ENCODE results near the gene CDH16.
"Not testable (repeated sequence)": the region's sequence is repeated elsewhere in the genome, so short reads cannot be mapped to it uniquely, and the experiment has no call there.

Gene CDH16

GRCh38 chr16:66955363-66956153 is 36.9 kb upstream of the CDH16 start:
- not testable (repeated sequence) for H3K4me1 ChIP-seq (ENCODE audit: control insufficient read depth, insufficient read depth, low read length, poor library complexity, severe bottlenecking); H3K27ac ChIP-seq (ENCODE audit: insufficient read depth, low read length, poor library complexity, severe bottlenecking); DNase-seq

DNA sequence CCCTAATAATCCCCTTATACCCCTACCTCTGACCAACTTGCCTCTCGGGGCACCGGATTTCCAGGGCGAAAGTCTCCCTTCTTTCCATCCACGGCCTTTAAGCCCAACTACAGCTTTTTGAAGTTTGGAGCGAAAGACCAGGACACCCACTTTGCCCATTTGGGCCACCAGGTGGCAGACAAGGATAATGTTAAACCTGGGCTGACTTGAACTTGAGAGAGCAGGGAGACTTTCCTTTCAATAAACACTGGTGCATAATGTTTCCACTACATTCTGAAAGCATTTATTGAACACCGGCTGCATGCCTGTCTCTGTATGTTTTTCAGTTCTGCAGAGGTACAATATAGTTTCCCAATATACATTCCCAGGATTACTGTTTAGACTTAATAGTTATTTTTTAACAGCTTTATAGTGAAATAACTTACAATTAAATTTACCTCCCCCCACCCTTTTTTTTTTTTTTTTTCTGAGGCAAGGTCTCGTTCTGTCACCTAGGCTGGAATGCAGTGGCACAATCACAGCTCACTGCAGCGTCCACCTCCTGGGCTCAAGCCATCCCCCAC is 35.5 kb upstream of the CDH16 start:
- Histone ChIP-seq H3K27ac (ENCODE audit: insufficient read depth, low read length, poor library complexity, severe bottlenecking) (no peak overlapping the region), H3K27me3 (replicated peaks; ENCODE audit: control insufficient read depth, insufficient read depth, low read length, poor library complexity, severe bottlenecking) (peaks cover 12% of the 10 kb centered on the region), H3K9me3 (ENCODE audit: control insufficient read depth, low read length) (no peaks in the 10 kb centered on the region), H3K4me1 (ENCODE audit: control insufficient read depth, insufficient read depth, low read length, poor library complexity, severe bottlenecking) (no peaks in the 10 kb centered on the region), H3K36me3 (ENCODE audit: control insufficient read depth, insufficient read depth, low read length) (no peaks in the 10 kb centered on the region), H3K4me3 (ENCODE audit: insufficient read depth, low read depth, low read length, poor library complexity, severe bottlenecking) (no peak overlapping the region)
- peak; percentile 34 to 60 (median 48) for DNase-seq

More at GRCh38 chr16:66955363-66956153, 36.9 kb upstream of the CDH16 start:
- not testable (repeated sequence) for H3K9me3 ChIP-seq (ENCODE audit: control insufficient read depth, low read length); H3K4me3 ChIP-seq (ENCODE audit: insufficient read depth, low read depth, low read length, poor library complexity, severe bottlenecking); H3K36me3 ChIP-seq (ENCODE audit: control insufficient read depth, insufficient read depth, low read length); H3K27me3 ChIP-seq (replicated peaks; ENCODE audit: control insufficient read depth, insufficient read depth, low read length, poor library complexity, severe bottlenecking)

GRCh38 chr16:66953462-66954096 is 34.9 kb upstream of the CDH16 start:
- DNase-seq, result no peak
- Histone ChIP-seq H3K27me3 (replicated peaks; ENCODE audit: control insufficient read depth, insufficient read depth, low read length, poor library complexity, severe bottlenecking) (peaks cover 18% of the 10 kb centered on the region), H3K27ac (ENCODE audit: insufficient read depth, low read length, poor library complexity, severe bottlenecking) (no peak overlapping the region), H3K9me3 (ENCODE audit: control insufficient read depth, low read length) (no peaks in the 10 kb centered on the region), H3K4me1 (ENCODE audit: control insufficient read depth, insufficient read depth, low read length, poor library complexity, severe bottlenecking) (peaks cover 5% of the 10 kb centered on the region), H3K36me3 (ENCODE audit: control insufficient read depth, insufficient read depth, low read length) (no peaks in the 10 kb centered on the region), H3K4me3 (ENCODE audit: insufficient read depth, low read depth, low read length, poor library complexity, severe bottlenecking) (no peak overlapping the region)

DNA sequence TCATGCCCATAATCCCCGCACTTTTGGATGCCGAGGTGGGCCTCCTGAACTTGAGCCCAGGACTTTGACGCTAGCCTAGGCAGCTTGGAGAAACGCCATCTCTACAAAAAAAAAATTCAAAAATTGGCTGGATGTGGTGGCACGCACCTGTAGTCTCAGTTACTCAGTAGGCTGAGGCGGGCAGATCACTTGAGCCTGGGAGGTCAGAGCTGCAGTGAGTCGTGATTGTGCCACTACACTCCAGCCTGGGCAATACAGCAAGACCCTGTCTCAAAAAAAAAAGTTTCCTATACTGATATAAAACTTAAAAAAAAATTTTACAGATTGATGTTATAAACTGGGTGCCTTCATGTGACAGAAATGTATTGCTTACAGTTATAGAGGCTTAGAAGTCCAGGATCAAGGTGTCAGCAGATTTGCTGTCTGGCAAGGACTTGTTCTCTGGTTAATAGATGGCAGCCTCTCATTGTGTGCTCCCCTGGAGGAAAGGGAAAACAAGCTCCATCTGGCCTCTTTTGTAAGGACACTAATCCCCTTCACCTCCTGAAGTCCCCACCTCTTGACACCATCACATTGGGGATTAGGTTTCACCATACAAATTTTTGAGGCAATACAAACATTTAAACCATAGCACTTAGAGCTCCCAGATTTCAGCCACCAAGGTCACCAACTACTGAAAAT is 33.9 kb upstream of the CDH16 start:
- Histone ChIP-seq H3K27ac (ENCODE audit: insufficient read depth, low read length, poor library complexity, severe bottlenecking) (no peak overlapping the region), H3K9me3 (ENCODE audit: control insufficient read depth, low read length) (no peaks in the 10 kb centered on the region), H3K4me1 (ENCODE audit: control insufficient read depth, insufficient read depth, low read length, poor library complexity, severe bottlenecking) (peaks cover 9% of the 10 kb centered on the region), H3K4me3 (ENCODE audit: insufficient read depth, low read depth, low read length, poor library complexity, severe bottlenecking) (no peak overlapping the region), H3K27me3 (replicated peaks; ENCODE audit: control insufficient read depth, insufficient read depth, low read length, poor library complexity, severe bottlenecking) (peaks cover 24% of the 10 kb centered on the region), H3K36me3 (ENCODE audit: control insufficient read depth, insufficient read depth, low read length) (no peaks in the 10 kb centered on the region)
- DNase-seq, result no peak

DNA sequence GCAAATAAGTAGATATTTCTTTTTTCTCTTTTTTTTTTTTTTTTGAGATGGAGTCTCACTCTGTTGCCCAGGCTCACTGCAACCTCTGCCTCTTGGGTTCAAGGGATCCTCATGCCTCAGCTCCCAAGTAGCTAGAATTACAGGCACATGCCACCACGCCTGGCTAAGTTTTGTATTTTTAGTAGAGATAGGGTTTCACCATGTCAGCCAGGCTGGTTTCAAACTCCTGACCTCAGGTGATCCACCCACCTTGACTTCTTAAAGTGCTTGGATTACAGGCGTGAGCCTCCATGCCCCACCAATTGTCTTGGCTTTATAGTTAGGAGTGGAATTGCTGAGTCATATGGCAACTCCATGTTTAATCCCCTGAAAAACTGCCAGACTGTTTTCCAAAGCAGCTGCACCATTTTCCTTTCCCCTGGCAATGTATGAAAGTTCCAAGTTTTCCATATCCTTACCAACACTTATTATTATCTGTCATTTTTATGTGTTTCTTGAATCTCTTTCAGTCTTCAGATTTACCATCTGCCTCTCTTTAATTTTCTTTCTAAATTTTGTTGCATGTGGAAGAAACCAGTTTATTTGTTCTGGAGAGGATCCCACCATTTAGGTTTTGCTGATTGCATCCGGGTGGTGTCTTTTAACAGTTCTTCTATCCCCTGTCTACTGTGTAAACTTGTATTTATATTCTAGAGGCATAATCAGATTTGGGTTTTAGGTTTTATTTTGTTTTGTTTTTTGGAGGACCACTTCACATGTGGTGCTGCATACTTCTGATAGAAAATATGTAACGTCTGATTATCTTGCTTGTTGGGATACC is 32.5 kb upstream of the CDH16 start:
- DNase-seq, result no peak
- Histone ChIP-seq H3K4me1 (ENCODE audit: control insufficient read depth, insufficient read depth, low read length, poor library complexity, severe bottlenecking) (peaks cover 10% of the 10 kb centered on the region), H3K27me3 (replicated peaks; ENCODE audit: control insufficient read depth, insufficient read depth, low read length, poor library complexity, severe bottlenecking) (peaks cover 24% of the 10 kb centered on the region), H3K36me3 (ENCODE audit: control insufficient read depth, insufficient read depth, low read length) (no peaks in the 10 kb centered on the region), H3K9me3 (ENCODE audit: control insufficient read depth, low read length) (no peaks in the 10 kb centered on the region), H3K27ac (ENCODE audit: insufficient read depth, low read length, poor library complexity, severe bottlenecking) (no peak overlapping the region), H3K4me3 (ENCODE audit: insufficient read depth, low read depth, low read length, poor library complexity, severe bottlenecking) (no peak overlapping the region)

- H3K4me3 ChIP-seq (ENCODE audit: insufficient read depth, low read depth, low read length, poor library complexity, severe bottlenecking), result no peak overlapping the region
- H3K9me3 ChIP-seq (ENCODE audit: control insufficient read depth, low read length), result no peaks in the 10 kb centered on the region
- DNase-seq, result no peak
- no peak overlapping the region for H3K27ac ChIP-seq (ENCODE audit: insufficient read depth, low read length, poor library complexity, severe bottlenecking)
- H3K4me1 ChIP-seq (ENCODE audit: control insufficient read depth, insufficient read depth, low read length, poor library complexity, severe bottlenecking), result peaks cover 10% of the 10 kb centered on the region
- H3K36me3 ChIP-seq (ENCODE audit: control insufficient read depth, insufficient read depth, low read length), result no peaks in the 10 kb centered on the region
- peaks cover 24% of the 10 kb centered on the region for H3K27me3 ChIP-seq (replicated peaks; ENCODE audit: control insufficient read depth, insufficient read depth, low read length, poor library complexity, severe bottlenecking)
These were observed 31.8 kb upstream of the CDH16 start for GRCh38 chr16:66950437-66950836.

- Histone ChIP-seq H3K27ac (ENCODE audit: insufficient read depth, low read length, poor library complexity, severe bottlenecking) (no peak overlapping the region), H3K27me3 (replicated peaks; ENCODE audit: control insufficient read depth, insufficient read depth, low read length, poor library complexity, severe bottlenecking) (peaks cover 24% of the 10 kb centered on the region), H3K36me3 (ENCODE audit: control insufficient read depth, insufficient read depth, low read length) (no peaks in the 10 kb centered on the region), H3K4me1 (ENCODE audit: control insufficient read depth, insufficient read depth, low read length, poor library complexity, severe bottlenecking) (peaks cover 10% of the 10 kb centered on the region), H3K9me3 (ENCODE audit: control insufficient read depth, low read length) (no peaks in the 10 kb centered on the region), H3K4me3 (ENCODE audit: insufficient read depth, low read depth, low read length, poor library complexity, severe bottlenecking) (no peak overlapping the region)
- DNase-seq, result no peak
These were observed 30.8 kb upstream of the CDH16 start for GRCh38 chr16:66949472-66949871.

DNA sequence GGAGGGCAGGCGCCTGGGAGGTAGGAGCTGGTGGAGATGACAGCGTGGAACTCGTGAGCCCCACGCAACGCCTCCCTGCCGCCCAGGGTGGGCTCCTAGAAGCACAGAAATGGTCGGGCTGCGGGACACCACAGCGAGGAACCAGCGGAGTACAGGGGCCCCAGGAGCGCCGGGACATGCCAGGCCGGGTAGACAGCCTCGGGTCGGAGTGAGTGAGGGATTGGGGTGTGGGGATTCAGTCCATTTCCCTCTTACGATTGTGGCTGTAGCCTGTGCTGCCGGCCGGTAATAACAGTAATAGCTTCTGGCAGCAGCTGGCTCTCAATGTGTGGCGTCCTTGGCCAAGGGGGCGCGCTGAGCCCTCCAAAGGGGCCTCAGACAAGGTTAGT is 30.1 kb upstream of the CDH16 start:
- no peak for DNase-seq
- no peaks in the 10 kb centered on the region for H3K9me3 ChIP-seq (ENCODE audit: control insufficient read depth, low read length)
- H3K27ac ChIP-seq (ENCODE audit: insufficient read depth, low read length, poor library complexity, severe bottlenecking), result no peak overlapping the region
- H3K27me3 ChIP-seq (replicated peaks; ENCODE audit: control insufficient read depth, insufficient read depth, low read length, poor library complexity, severe bottlenecking), result peaks cover 24% of the 10 kb centered on the region
- peaks cover under 1% of the 10 kb centered on the region for H3K36me3 ChIP-seq (ENCODE audit: control insufficient read depth, insufficient read depth, low read length)
- H3K4me1 ChIP-seq (ENCODE audit: control insufficient read depth, insufficient read depth, low read length, poor library complexity, severe bottlenecking), result peaks cover 10% of the 10 kb centered on the region
- H3K4me3 ChIP-seq (ENCODE audit: insufficient read depth, low read depth, low read length, poor library complexity, severe bottlenecking), result peak overlapping the region; percentile 70

- no peak overlapping the region for H3K27ac ChIP-seq (ENCODE audit: insufficient read depth, low read length, poor library complexity, severe bottlenecking)
- H3K27me3 ChIP-seq (replicated peaks; ENCODE audit: control insufficient read depth, insufficient read depth, low read length, poor library complexity, severe bottlenecking), result peaks cover 24% of the 10 kb centered on the region
- no peak for DNase-seq
These were observed 29.6 kb upstream of the CDH16 start for GRCh38 chr16:66948134-66948836.

More at GRCh38 chr16:66948134-66948836, 29.6 kb upstream of the CDH16 start:
- peaks cover 6% of the 10 kb centered on the region for H3K36me3 ChIP-seq (ENCODE audit: control insufficient read depth, insufficient read depth, low read length)
- H3K4me1 ChIP-seq (ENCODE audit: control insufficient read depth, insufficient read depth, low read length, poor library complexity, severe bottlenecking), result peaks cover 10% of the 10 kb centered on the region
- peak overlapping the region; percentile 70 for H3K4me3 ChIP-seq (ENCODE audit: insufficient read depth, low read depth, low read length, poor library complexity, severe bottlenecking)
- H3K9me3 ChIP-seq (ENCODE audit: control insufficient read depth, low read length), result no peaks in the 10 kb centered on the region

All from effector memory CD4-positive, alpha-beta T cell (primary cell).